Left ventricle myocardium inferior (tissue), 1 donor: Measurements from ENCODE around the gene FERMT2. TPM values are rescaled to one million over a fixed set of nuclear protein-coding genes. Genes with fewer than 3 reads are reported as not detected.

ENCODE experiments used
- DNase-seq: peaks from one replicate; pipeline ENCODE4 v3.0.0-alpha.2; 2020
- H3K27ac ChIP-seq: fragments of 200-600 bp; replicated peaks from 2 replicates; pipeline ENCODE4 v1.8.0; 2021
- H3K27me3 ChIP-seq: fragments of 200-600 bp; 2 replicates; pipeline ENCODE4 v1.8.0; 2021; ENCODE audit warnings: low read depth
- H3K36me3 ChIP-seq: fragments of 200-600 bp; 2 replicates; pipeline ENCODE4 v1.8.0; 2021
- H3K4me1 ChIP-seq: fragments of 200-600 bp; 2 replicates; pipeline ENCODE4 v1.8.0; 2021
- H3K4me3 ChIP-seq: fragments of 200-600 bp; 2 replicates; pipeline ENCODE4 v1.8.0; 2021; ENCODE audit warnings: mild to moderate bottlenecking, moderate library complexity
- H3K9me3 ChIP-seq: fragments of 200-600 bp; replicated peaks from 2 replicates; pipeline ENCODE4 v1.8.0; 2021
- CTCF ChIP-seq: fragments of 200-600 bp; IDR thresholded peaks from 2 replicates; pipeline ENCODE4 v1.8.0; 2021; ENCODE audit warnings: antibody characterized with exemption, mild to moderate bottlenecking, borderline replicate concordance
- intact Hi-C: fragments of 100-400 bp; cut with micrococcal nuclease; formaldehyde crosslinking; loops from one replicate; pipeline ENCODE4 v1.11.0; 2022
- total RNA-seq: library from RNA; stranded (reverse); fragmentation: NEBNext Ultra II Directional; extraction: Animal tissue kit (Norgen Biotek cat#: 25700); gene quantifications from one replicate; pipeline ENCODE4 v1.2.1, GENCODE V29; 2021
- donor health status: DM: no; HTN: yes; CAD: no; lungs with severe emphysema.

Gene FERMT2
- total RNA-seq, 1 donor from 2014 or later = 91.9 TPM

GRCh38 chr14:52939427-52939826 lies 11.4 kb downstream of the FERMT2 start:
- intact Hi-C loops = no loop called here
- no peak overlapping the region for H3K27ac ChIP-seq
- peaks cover 96% of the 10 kb centered on the region for H3K4me1 ChIP-seq
- no peak for TF ChIP-seq CTCF
- no peaks in the 10 kb centered on the region for H3K36me3 ChIP-seq
- no peaks in the 10 kb centered on the region for H3K27me3 ChIP-seq
- no peak overlapping the region for H3K4me3 ChIP-seq
- no peak for DNase-seq
- no peaks in the 10 kb centered on the region for H3K9me3 ChIP-seq

- peaks cover 96% of the 10 kb centered on the region for H3K4me1 ChIP-seq
- intact Hi-C loops = no loop called here
- no peak overlapping the region for H3K27ac ChIP-seq
- TF ChIP-seq CTCF = no peak
- no peaks in the 10 kb centered on the region for H3K9me3 ChIP-seq
- H3K4me3 ChIP-seq = no peak overlapping the region
- H3K27me3 ChIP-seq = no peaks in the 10 kb centered on the region
- DNase-seq = no peak
- no peaks in the 10 kb centered on the region for H3K36me3 ChIP-seq
Measured at GRCh38 chr14:52937869-52938268, 13.0 kb downstream of the FERMT2 start.

- no peak for TF ChIP-seq CTCF
Measured at GRCh38 chr14:52937306-52937705, 13.5 kb downstream of the FERMT2 start.

GRCh38 chr14:52936437-52936836 lies 14.4 kb downstream of the FERMT2 start:
- TF ChIP-seq CTCF = no peak
- H3K27ac ChIP-seq = no peak overlapping the region
- no peak overlapping the region for H3K4me3 ChIP-seq
- DNase-seq = no peak
- H3K36me3 ChIP-seq = no peaks in the 10 kb centered on the region
- intact Hi-C loops = no loop called here
- no peaks in the 10 kb centered on the region for H3K27me3 ChIP-seq
- H3K4me1 ChIP-seq = peaks cover 97% of the 10 kb centered on the region
- no peaks in the 10 kb centered on the region for H3K9me3 ChIP-seq

More at GRCh38 chr14:52937306-52937705, 13.5 kb downstream of the FERMT2 start:
- Histone ChIP-seq H3K4me3 (no peak overlapping the region), H3K27ac (no peak overlapping the region), H3K9me3 (no peaks in the 10 kb centered on the region), H3K4me1 (peaks cover 97% of the 10 kb centered on the region), H3K36me3 (no peaks in the 10 kb centered on the region), H3K27me3 (no peaks in the 10 kb centered on the region)
- DNase-seq = no peak
- intact Hi-C loops = no loop called here

GRCh38 chr14:52935833-52936232 lies 15.0 kb downstream of the FERMT2 start:
- Histone ChIP-seq H3K27ac (peak overlapping the region; percentile 1), H3K27me3 (no peaks in the 10 kb centered on the region), H3K36me3 (no peaks in the 10 kb centered on the region), H3K9me3 (no peaks in the 10 kb centered on the region), H3K4me3 (no peak overlapping the region), H3K4me1 (peaks cover 97% of the 10 kb centered on the region)
- no peak for DNase-seq
- intact Hi-C loops = no loop called here
- TF ChIP-seq CTCF = no peak

GRCh38 chr14:52934762-52935161 lies 16.1 kb downstream of the FERMT2 start:
- Histone ChIP-seq H3K27me3 (no peaks in the 10 kb centered on the region), H3K4me3 (no peak overlapping the region), H3K36me3 (no peaks in the 10 kb centered on the region), H3K9me3 (no peaks in the 10 kb centered on the region), H3K4me1 (peaks cover 97% of the 10 kb centered on the region), H3K27ac (peak overlapping the region; percentile 2)
- DNase-seq = no peak
- TF ChIP-seq CTCF = no peak
- intact Hi-C loops = no loop called here
